Bronchial epithelial cell (primary cell): ENCODE results near the gene SPATA20. TPM values are rescaled to one million over a fixed set of nuclear protein-coding genes. Genes with fewer than 3 reads are reported as not detected.

Source experiments
- DNase-seq: peaks from one replicate; pipeline ENCODE4 v3.0.0-alpha.2; 2010; ENCODE audit warnings: low read depth
- FAIRE-seq: peaks from 2 replicates; lab custom pipeline; 2011; peaks lifted over from hg19 to GRCh38; lab: Jason Lieb, UNC
- H3K27me3 ChIP-seq: 2 replicates; pipeline ENCODE4 v1.5.1; 2011; ENCODE audit warnings: low read length; ENCODE audit not compliant: control insufficient read depth, insufficient read depth
- H3K36me3 ChIP-seq: 2 replicates; pipeline ENCODE4 v1.5.1; 2011; ENCODE audit warnings: low read length; ENCODE audit not compliant: control insufficient read depth, insufficient read depth
- H3K4me3 ChIP-seq: 2 replicates; pipeline ENCODE4 v1.5.1; 2011; ENCODE audit warnings: mild to moderate bottlenecking, low read depth, low read length, control low read depth
- total RNA-seq: library from RNA; depleted of rRNA; stranded (reverse); fragments of >200 nt; gene quantifications from 2 replicates; pipeline ENCODE4 v1.2.1, GENCODE V29; 2014
- TF ChIP-seq, protein P1 (sequence below): IDR thresholded peaks from 2 replicates; pipeline ENCODE4 v1.5.1; 2011; ENCODE audit warnings: mild to moderate bottlenecking, moderate library complexity, low read length, control low read depth, inconsistent platforms; ENCODE audit not compliant: insufficient read depth, severe bottlenecking

Gene SPATA20
- total RNA-seq, 1 donor from 2014 or later = 25.0 TPM

GRCh38 chr17:50539762-50540559 is 7.0 kb upstream of the SPATA20 start:
- peaks cover 27% of the 10 kb centered on the region for H3K36me3 ChIP-seq
- FAIRE-seq (peak; percentile 93), DNase-seq (peak; percentile 89)

GRCh38 chr17:50540560-50541401 is 6.2 kb upstream of the SPATA20 start:
- FAIRE-seq (no peak), DNase-seq (no peak)
- no peak overlapping the region for H3K4me3 ChIP-seq
- H3K27me3 ChIP-seq = no peaks in the 10 kb centered on the region
- TF ChIP-seq, protein P1, sequence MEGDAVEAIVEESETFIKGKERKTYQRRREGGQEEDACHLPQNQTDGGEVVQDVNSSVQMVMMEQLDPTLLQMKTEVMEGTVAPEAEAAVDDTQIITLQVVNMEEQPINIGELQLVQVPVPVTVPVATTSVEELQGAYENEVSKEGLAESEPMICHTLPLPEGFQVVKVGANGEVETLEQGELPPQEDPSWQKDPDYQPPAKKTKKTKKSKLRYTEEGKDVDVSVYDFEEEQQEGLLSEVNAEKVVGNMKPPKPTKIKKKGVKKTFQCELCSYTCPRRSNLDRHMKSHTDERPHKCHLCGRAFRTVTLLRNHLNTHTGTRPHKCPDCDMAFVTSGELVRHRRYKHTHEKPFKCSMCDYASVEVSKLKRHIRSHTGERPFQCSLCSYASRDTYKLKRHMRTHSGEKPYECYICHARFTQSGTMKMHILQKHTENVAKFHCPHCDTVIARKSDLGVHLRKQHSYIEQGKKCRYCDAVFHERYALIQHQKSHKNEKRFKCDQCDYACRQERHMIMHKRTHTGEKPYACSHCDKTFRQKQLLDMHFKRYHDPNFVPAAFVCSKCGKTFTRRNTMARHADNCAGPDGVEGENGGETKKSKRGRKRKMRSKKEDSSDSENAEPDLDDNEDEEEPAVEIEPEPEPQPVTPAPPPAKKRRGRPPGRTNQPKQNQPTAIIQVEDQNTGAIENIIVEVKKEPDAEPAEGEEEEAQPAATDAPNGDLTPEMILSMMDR = no peak
- peaks cover 26% of the 10 kb centered on the region for H3K36me3 ChIP-seq

More at GRCh38 chr17:50539762-50540559, 7.0 kb upstream of the SPATA20 start:
- TF ChIP-seq, protein P1 = no peak
- Histone ChIP-seq H3K4me3 (no peak overlapping the region), H3K27me3 (no peaks in the 10 kb centered on the region)

GRCh38 chr17:50541402-50541715 is 5.6 kb upstream of the SPATA20 start:
- Histone ChIP-seq H3K27me3 (no peaks in the 10 kb centered on the region), H3K4me3 (no peak overlapping the region), H3K36me3 (peaks cover 25% of the 10 kb centered on the region)
- TF ChIP-seq, protein P1 = no peak
- DNase-seq (no peak), FAIRE-seq (no peak)

DNA sequence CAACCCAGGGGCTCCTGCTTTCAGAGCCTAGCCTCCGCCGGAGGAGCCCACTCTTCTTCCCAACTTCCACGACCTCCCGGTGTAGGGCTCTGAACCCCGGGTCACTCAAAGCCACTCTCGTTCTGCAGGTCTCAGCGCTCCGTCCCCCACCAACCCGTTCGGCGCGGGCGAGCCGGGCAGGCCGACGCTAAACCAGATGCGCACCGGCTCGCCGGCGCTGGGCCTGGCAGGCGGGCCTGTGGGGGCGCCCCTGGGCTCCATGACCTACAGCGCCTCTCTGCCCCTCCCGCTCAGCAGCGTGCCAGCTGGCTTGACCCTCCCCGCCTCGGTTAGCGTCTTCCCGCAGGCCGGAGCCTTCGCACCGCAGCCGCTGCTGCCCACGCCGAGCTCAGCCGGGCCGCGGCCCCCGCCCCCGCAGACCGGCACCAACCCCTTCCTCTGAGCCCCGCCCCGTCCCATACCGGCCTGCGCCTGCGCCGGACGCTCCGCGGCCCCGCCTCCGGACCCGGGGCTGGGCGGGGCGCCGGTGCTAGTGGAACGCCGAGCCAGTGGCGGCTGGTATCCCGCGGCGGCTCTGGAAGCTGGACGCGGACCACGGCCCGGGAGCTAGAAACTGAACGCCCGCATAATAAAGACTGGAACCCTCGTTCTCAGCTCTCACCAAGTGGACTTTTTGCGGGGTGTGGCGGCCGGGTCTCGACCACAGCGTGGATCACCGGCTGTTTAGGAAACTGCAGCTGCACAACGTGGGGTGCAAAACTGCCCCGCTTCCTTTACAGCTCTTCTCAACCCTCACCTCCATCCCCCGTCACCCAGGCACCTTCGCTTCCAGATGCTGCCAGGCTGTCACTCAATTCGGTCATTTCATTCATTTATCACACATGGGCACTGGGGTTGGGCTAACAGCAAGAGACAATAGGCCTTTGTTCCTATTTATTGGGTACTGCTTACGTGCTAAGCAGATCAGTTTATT is 5.0 kb upstream of the SPATA20 start:
- FAIRE-seq = no peak

More for the DNA sequence above, 5.0 kb upstream of the SPATA20 start:
- TF ChIP-seq, protein P1 = peak; percentile 24
- H3K36me3 ChIP-seq = peaks cover 24% of the 10 kb centered on the region
- H3K27me3 ChIP-seq = no peaks in the 10 kb centered on the region
- H3K4me3 ChIP-seq = peak overlapping the region; percentile 17
- peak; percentile 48 for DNase-seq
